ENCODE results near the gene MIAT.
"Not testable (repeated sequence)": the region's sequence is repeated elsewhere in the genome, so short reads cannot be mapped to it uniquely, and the experiment has no call there.

MIAT gene

DNA sequence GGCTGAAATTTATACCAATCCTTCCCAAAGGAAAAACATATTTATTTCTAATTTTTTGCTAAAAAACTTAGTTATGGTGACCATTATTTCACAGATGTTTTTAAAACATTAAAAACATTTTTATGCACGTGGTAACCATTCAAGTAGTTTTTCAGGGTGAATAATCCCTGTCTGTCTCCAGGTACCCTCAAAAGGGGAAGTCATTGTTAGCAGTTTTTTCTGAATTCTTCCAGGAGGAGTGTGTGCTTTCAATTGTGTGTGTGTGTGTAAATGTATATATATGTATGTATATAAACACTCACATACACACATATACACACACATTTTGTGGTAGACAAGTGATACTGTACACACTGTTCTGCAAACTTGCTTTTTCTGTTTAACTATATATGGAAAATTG, 43.9 kb downstream of the MIAT start:
- no peak for DNase-seq

DNA sequence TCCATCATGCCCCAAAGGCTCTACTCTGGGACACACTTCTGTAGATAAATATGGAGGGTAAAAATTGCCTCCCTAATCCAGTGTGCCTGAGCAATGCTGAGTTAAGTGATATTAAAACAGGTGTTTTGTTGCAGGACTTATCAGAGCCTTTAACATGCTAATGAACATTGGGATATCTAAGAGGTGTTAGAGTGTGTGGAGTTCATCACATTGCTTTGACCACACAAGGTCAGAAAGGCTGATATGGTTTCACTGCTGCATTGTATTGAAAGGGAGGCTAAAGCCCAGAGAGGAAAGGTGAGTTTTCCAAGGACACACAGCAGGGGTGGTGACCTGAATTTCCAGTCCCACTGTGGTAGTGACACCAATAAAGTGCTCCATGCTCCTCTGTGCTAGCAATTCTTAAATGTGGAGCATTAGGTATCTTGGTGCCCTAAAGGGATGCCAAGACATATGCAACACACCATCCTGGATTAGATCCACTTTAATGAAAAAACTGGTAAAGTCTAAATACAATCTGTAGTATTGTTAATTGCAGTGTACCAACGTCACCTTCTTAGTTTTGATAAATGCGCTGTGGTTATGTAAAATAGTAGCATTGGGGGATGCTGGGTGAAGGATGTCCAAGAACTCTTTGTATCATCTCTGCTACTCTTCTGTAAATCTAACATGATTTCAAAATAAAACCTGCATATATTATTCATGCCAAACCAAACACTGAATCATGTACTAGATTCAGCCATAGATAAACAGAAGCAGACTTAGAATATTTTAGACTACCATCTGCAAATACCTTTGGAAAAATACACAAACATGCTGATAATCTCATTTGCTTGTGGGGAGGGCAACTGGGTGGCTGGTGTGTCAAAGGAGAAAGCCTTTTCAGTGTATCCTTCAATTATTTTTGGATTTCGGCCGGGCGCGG, 45.8 kb downstream of the MIAT start:
- no peak for DNase-seq

DNA sequence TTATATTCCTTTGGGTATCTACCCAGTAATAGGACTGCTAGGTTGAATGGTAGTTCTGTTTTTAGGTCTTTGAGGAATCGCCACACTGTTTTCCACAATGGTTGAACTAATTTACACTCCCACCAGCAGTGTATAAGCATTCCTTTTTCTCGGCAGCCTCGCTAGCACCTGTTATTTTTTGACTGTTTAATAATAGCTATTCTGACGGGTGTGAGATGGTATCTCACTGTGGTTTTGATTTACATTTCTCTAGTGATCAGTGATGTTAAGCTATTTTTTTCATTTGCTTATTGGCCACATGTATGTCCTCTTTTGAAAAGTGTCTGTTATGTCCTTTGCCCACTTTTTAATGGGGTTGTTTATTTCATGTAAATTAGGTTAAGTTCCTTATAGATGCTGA, 48.0 kb downstream of the MIAT start:
- DNase-seq = not testable (repeated sequence)

DNA sequence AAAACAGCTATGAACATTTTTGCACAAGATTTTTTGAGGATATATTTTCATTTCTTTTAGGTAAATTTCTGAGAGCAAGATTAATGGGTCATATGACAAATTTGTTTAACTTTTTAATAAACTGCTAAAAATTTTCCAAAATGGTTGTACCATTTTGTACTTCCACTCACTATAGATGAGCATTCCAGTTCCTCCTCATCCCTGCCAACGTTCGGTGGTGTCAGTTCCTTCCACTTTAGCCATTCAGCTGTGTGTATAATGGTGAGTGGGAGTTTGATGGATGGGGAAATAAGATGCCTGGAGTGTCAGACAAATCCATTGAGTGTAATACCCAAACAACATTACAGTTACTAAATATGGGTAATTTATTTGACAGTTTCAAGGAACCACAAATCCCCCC, 49.7 kb downstream of the MIAT start:
- DNase-seq = no peak

DNA sequence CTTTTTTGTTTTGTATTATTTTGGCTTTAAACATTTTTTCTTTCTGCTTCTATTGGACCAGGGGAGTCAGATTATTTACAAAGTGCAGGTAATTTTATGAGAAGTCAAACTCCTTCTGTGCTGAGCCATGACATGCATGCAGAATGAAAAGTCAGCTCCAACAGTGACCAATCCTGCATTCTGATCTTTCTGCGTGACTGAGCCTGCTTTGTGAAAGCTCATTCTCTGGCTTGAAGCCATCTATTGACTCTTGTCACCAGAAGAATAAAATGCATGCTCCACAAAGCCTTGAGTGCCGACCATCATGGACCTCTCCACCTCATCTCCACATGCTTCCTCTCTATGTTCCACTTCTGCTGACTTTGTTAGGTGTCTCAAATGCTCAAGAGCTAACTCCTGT, 50.2 kb downstream of the MIAT start:
- no peak for DNase-seq

DNA sequence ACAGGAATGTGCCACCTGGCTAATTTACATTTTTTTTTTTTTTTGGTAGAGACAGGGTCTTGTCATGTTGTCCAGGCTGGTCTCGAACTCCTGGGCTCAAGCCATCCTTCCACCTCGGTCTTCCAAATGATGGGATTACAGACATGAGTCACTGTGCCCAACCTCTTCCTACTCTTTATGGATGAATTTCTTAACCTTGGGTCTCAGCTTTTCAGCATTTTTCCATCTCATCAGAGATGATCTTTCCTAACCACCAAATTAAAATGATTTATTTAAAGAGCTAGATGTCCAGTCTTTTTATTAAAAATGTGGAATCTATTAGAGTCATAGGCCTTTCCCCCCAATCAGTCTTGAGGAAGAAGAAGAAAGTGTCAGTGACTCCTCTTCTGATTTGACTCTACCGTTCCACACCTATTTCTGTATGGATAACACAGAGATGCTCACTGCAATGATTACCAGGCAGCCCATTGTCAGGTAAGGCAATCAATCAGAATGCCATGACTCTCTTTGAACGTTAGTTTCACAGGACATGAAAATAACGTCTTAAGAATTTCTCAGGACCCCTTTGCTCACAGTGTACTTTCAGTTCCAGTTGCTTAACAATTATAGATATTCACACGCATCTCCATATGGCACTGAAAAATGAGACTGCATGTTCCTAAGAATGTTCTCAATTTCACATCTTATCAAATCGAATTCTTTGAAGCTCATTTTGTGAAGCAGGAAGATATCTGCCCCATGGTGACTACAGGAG, 51.0 kb downstream of the MIAT start:
- no peak for DNase-seq

DNA sequence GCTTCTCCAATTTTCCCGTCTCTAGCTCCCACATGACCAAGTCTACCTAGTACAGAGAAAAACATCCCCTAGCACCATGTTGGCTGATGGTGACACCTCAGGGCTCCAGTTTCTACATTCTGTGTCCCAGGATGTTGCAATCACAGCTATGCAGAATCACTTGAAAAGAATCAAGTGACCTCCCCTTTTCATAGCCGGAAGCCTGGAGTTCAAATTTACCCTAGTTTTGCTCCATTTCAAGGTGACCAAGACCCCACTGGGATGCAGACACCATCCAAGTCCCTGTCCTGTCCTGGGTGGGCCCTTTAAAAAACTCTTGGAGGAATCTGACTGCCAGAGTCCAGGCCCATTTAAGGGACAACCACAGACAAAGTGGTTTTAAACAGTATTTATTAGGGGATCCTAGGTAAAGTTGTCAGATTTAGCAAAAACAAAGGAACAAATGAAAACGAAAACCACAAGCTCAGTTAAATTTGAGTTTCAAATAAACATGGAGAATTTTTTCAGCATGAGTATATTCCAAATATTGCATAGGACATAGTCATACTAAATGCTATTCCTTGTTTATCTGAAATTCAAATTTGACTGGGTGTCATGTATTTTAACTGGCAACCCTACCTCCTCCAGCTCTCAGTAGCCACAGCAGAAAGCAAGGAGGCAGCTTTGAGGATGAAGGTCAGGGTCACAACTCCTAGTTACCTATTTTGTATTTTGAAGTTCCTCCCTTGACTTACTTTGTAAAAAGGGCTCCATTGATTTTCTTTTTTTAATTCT, 52.4 kb downstream of the MIAT start:
- no peak for DNase-seq

DNA sequence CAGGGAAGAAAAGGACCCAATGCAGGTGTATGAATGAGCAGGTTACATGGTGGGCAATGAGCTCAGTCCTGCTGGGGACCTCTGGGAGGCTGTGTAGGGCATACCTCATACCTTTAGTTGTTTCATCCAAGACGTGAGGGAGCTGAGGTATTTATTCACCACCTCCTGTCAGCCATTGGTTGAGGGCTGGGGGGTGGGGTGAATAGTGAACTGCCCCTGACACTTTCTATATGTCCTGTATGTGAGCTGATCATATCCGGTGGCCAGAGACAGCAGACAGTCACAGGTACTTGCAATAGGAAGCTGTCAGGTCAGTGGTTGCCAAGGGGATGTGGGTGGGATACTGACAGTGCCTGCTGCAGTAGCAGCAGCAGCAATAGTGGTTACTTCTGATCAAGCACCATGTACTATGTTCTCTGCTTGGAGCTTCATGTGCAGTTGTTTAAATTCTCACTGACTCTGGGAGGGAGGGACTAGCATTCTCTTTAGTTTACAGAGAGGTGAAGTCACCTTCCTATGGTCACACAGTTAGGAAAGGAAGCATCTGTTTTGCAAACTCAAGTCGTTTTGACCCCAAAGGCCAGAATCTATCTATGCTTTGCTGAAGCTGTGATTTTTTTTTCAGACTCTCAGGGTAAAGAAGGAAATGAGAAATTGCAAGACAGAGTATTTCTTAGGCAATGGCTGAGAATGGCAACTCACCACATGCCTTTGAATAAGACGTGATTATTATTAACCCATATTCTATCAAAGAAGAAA, 54.0 kb downstream of the MIAT start:
- no peak for DNase-seq

DNA sequence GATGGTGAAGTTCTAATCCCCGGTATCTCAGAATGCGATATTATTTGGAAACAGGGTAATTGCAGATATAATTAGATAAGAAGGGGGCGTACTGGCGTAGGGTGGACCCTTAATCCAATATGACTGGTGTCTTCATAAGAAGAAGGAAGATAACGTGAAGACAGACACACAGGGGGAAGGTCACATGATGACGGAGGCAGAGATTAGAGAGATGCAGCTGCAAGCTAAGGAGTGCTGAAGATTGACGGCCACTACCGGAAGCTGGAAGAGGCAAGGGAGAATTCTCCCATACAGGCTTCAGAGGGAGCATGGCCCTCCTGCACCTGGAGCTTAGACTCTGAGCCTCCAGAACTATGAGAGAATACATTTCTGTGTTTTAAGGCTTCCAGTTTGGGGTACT, 54.8 kb downstream of the MIAT start:
- DNase-seq = no peak

DNA sequence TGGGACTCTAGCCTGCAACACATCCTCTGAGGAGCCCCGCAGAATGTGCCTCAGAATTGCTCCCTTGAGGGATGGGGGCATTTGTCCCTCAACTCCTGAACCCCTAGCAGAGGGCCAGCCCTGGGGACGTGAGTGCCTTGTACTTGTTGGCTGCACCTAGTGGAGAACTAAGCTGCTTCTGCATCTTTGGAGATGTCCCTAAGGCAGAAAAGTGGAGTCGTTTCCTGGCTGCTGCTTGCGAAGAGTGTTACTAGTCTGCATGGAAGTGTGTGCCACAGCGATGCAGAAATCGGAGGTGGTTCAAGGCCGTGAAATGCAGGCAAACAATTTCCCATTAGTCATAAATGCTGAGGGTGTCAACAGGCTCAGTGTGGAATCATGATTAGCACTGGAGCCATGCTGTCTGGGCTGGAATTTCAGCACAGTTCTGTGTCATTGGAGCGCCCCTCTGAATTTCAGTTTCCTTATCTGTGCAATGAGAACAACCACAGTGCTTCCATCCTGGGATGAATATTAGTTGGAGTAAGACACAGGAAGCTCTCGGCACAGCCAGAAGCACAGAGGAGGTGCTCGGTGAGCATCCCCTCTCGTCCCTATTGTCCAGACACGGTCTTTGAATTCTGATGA, 56.5 kb downstream of the MIAT start:
- peak; percentile 59 for DNase-seq

DNA sequence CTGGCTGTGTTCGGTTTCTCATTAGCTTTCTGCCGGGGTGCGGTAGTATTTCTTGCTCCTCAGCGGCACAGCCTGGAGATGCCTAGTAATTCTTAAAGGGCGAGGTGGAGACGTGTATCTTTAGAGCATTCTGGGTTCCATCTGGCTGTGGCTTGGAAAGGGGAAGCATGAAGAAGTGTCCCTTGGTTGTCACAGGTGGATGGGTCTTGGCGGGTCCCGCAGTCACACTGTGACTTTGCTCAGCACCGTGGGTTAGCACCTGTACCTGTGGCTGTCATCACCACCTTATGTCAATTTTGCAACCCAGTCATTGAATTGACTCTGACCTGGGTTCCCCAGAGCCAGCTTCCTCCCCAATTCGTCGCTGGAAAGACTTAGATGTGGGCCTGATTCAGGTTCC, 57.6 kb downstream of the MIAT start:
- no peak for DNase-seq

DNA sequence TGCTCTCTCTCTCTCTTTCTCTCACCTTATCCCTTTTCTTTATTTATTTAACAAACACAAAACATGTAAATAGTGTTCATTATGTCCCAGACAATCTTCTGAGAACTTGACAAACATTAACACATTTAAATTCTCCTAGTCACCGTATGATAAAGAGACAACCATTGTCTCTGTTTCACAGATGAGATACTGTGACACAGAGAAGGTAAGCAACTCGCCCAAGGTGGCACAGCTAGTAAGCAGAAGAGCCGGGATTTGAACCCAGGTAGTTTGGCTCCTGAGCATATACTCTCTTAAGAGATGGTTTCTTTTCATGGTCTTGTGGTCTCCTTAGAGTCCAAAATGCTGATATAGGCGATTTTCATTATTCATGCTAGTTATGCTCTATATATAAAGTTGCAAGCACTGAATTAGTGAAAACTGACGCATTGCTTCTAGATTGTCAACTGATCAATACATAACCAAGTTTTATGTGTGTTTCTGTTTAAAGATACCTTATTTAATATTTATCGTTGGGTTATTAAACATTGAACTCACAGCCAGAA, 58.1 kb downstream of the MIAT start:
- no peak for DNase-seq

DNA sequence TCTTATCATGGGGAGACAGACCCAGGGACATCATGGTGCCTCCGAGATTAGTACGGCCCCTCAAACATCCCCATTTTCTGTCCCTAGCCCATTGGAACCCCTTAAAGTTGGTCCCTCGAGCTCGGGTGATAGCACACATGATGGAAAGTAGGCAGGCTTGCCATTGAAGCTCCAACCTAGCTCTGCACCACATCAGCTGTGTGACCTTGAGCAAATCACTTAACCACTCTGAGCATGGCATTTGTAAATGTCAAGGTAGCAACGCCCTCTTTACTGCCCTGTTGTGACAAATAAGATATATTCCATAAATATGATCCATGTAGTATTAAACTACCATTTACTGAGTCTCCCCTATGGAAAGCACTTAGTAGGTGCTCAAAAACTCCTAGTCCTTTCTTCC, 61.1 kb downstream of the MIAT start:
- no peak for DNase-seq

DNA sequence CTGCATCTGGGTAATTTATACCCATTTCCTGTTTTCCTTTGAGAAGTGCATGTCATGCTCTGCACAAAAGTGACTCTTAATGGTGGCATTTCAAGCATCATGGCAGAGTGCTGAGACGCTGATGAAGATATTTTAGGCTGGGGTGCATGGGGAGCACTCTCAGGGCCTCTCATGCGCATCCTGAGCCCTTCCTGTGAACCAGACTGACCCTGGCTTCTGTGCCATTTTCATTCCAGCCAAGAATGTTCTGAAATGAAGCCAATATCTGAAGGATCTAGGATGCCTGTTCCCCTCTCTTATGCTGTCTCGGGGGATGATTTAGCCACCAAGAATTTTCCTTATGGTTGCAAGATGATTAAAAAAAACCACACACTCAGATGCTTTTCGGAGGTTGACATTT, 61.5 kb downstream of the MIAT start:
- DNase-seq = peak; percentile 74

DNA sequence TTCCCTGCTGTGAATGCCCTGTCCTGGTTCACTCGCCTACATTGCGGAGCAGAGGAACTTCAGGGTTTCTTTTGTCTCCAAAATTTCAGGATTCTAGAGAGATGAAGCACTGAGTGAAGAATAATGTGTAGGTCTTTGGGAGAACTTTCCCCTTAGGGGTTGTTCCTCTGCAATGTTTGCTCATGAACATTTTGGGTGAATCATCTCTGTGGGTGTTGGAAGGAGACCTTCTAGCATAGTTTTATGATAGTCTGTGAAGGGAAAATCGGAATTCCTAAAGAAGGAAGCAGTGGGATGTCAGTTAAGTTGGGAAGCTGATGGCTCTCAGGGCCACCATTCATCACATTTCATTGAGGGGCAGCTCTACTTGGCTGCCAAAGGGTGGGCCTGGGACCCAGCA, 64.8 kb downstream of the MIAT start:
- peak; percentile 19 for DNase-seq

DNA sequence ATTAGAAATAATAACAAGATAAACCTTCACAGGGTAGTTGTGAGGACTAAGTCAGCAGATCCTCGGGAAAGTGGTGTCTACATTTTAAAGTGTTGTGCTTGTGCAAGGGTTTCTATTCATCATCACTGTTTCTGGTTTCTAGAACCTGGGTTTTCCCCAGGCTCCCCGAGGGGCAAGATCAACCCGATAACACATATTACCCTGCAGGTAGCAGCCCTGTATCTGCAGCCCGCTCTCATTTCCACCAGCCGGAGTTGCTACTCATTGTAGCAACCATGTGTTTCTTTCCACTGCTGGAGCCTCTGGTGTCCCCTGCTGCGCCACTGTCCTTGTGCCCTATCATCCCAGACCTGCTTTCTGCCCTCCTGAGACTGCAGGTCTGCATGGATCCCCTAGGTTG, 67.0 kb downstream of the MIAT start:
- no peak for DNase-seq

DNA sequence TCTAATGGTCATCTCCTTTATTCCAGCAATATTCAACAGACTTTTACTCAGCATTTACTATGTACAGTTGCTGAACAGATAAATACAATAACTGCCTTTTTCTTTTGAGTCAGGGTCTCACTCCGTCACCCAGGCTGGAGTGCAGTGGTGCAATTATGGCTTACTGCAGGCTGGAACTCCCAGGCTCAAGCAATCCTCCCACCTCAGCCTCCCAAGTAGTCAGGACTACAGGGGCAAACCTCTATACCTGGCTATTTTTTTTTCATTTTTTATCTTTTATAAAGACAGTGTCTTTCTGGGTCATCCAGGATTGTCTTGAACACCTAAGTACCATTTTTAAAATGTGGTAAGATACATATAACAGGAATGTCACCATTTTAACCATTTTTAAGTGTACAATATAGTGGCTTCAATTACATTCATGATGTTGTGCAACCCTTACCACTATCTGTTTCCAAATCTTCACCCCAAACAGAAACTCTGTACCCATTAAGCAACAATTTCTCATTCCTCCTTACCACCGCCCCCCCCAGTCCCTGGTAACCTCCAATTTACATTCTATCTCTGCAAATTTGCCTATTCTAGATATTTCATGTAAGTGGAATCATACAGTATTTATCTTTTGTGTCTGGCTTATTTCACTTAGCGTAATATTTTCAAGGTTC, 67.8 kb downstream of the MIAT start:
- no peak for DNase-seq

Measured in NCI-H226 (cell line).